GM12878 (cell line): Measurements from ENCODE around the gene TMC7. TPM values are rescaled to one million over a fixed set of nuclear protein-coding genes. Genes with fewer than 3 reads are reported as not detected.

ENCODE experiments used
- ATAC-seq: fragments of 200-7000 bp; cut with Tn5 transposase; 3 replicates; pipeline ENCODE4 v1.9.1; 2020; ENCODE audit warnings: mild to moderate bottlenecking, moderate library complexity
- BruUV-seq: library from RNA; stranded (reverse); fragments of 400-500 nt; replicated peaks from 2 replicates; lab custom pipeline; 2021; lab: Mats Ljungman, UMichigan
- CTCF ChIA-PET: fragments of 300-600 bp; sonication (Branson Sonifier 250); formaldehyde crosslinking; extraction: SDS; loops from one replicate; lab custom pipeline; 2021; ENCODE audit warnings: inconsistent platforms; lab: Yijun Ruan, JAX
- POLR2A ChIA-PET: fragments of 350-600 bp; formaldehyde crosslinking; extraction: SDS; loops from one replicate; lab custom pipeline; 2021; ENCODE audit warnings: inconsistent platforms; lab: Charles Lee
- RAD21 ChIA-PET: fragments of 300-600 bp; sonication (Branson Sonifier 250); formaldehyde crosslinking; loops from one replicate; lab custom pipeline; 2023; ENCODE audit warnings: antibody characterized with exemption; ENCODE audit not compliant: unreplicated experiment; lab: Charles Lee
- SMC1A ChIA-PET: fragments of 300-600 bp; sonication (Branson Sonifier 250); formaldehyde crosslinking; loops from one replicate; lab custom pipeline; 2023; ENCODE audit not compliant: unreplicated experiment, uncharacterized antibody; lab: Charles Lee
- DNase-seq: peaks from one replicate; pipeline ENCODE4 v3.0.0-alpha.2; 2011; ENCODE audit warnings: low read depth, low spot score
- FAIRE-seq: peaks from 3 replicates; lab custom pipeline; 2011; peaks lifted over from hg19 to GRCh38; lab: Jason Lieb, UNC
- H2AFZ ChIP-seq: 2 replicates; pipeline ENCODE4 v1.6.0; 2011; ENCODE audit warnings: low read depth, low read length, control low read depth; ENCODE audit not compliant: control insufficient read depth
- H3K27ac ChIP-seq: 2 replicates; pipeline ENCODE4 v1.5.1; 2011; ENCODE audit warnings: control low read depth; ENCODE audit not compliant: control insufficient read depth, insufficient read depth
- H3K27me3 ChIP-seq, 2 experiments: replicated peaks in 1 of 2; 2 replicates each; pipeline versions ENCODE4 v1.6.0 to v1.6.1; 2011; ENCODE audit warnings: low read length in 1 of 2; ENCODE audit not compliant: control insufficient read depth in 2 of 2, insufficient read depth in 2 of 2
- H3K36me3 ChIP-seq, 2 experiments: 2 replicates each; pipeline ENCODE4 v1.5.1; 2011; ENCODE audit warnings: low read length in 1 of 2; ENCODE audit not compliant: control insufficient read depth in 2 of 2, insufficient read depth in 2 of 2
- H3K4me1 ChIP-seq: 2 replicates; pipeline ENCODE4 v1.6.1; 2011; ENCODE audit warnings: mild to moderate bottlenecking, low read length, moderate library complexity, mixed read lengths; ENCODE audit not compliant: control insufficient read depth, insufficient read depth
- H3K4me2 ChIP-seq: 2 replicates; pipeline ENCODE4 v1.6.0; 2011; ENCODE audit warnings: control low read depth; ENCODE audit not compliant: control insufficient read depth, insufficient read depth
- H3K4me3 ChIP-seq: fragments of 200-600 bp; sonication (generic); 2 replicates; pipeline ENCODE4 v1.5.1; 2016
- H3K79me2 ChIP-seq: 2 replicates; pipeline ENCODE4 v1.6.0; 2011; ENCODE audit warnings: low read length; ENCODE audit not compliant: control insufficient read depth, insufficient read depth
- H3K9ac ChIP-seq: 2 replicates; pipeline ENCODE4 v1.8.0; 2011; ENCODE audit warnings: low read length, control low read depth, mixed read lengths; ENCODE audit not compliant: control insufficient read depth, insufficient read depth
- H3K9me3 ChIP-seq: replicated peaks from 3 replicates; pipeline ENCODE4 v1.5.1; 2011; ENCODE audit warnings: mild to moderate bottlenecking, low read length; ENCODE audit not compliant: control insufficient read depth, insufficient read depth
- H4K20me1 ChIP-seq: 2 replicates; pipeline ENCODE4 v1.6.0; 2011; ENCODE audit not compliant: control insufficient read depth, insufficient read depth
- ASH2L ChIP-seq: fragments of 300-600, 200-600 bp; sonication (generic); IDR thresholded peaks from 2 replicates; pipeline ENCODE4 v1.6.1; 2017; ENCODE audit warnings: low read depth, mild to moderate bottlenecking, borderline replicate concordance
- BHLHE40 ChIP-seq, 2 experiments: fragments of 450-650 bp in 1 of 2; IDR thresholded peaks; 2 replicates each; pipeline ENCODE4 v1.6.1; 2011 to 2017; ENCODE audit warnings: low read depth in 2 of 2, borderline replicate concordance in 1 of 2, improper control_type of control experiment in 1 of 2, low read length in 1 of 2, mild to moderate bottlenecking in 1 of 2
- CTCF ChIP-seq, 3 experiments: IDR thresholded peaks in 2 of 3; conservative IDR thresholded peaks in 1 of 3; 2 replicates each; pipeline ENCODE4 v1.5.1; 2011; ENCODE audit warnings: low read depth in 3 of 3, low read length in 3 of 3, mild to moderate bottlenecking in 3 of 3, control low read depth in 2 of 3, moderate library complexity in 2 of 3, inconsistent platforms in 1 of 3, mixed read lengths in 1 of 3; ENCODE audit not compliant: control insufficient read depth in 2 of 3, insufficient read depth in 1 of 3; ENCODE audit errors: extremely low read depth in 1 of 3
- EP300 ChIP-seq, 2 experiments: fragments of 150-350 bp in 1 of 2; IDR thresholded peaks; 2 replicates each; pipeline ENCODE4 v1.6.1; 2011 to 2012; ENCODE audit warnings: low read depth in 2 of 2, low read length in 2 of 2, borderline replicate concordance in 1 of 2, improper control_type of control experiment in 1 of 2, inconsistent platforms in 1 of 2; ENCODE audit not compliant: control insufficient read depth in 1 of 2
- NFXL1 ChIP-seq: fragments of 450-650 bp; IDR thresholded peaks from 2 replicates; pipeline ENCODE4 v1.6.1; 2017; ENCODE audit warnings: antibody characterized with exemption, mild to moderate bottlenecking, borderline replicate concordance
- NFYA ChIP-seq: IDR thresholded peaks from 2 replicates; pipeline ENCODE4 v1.6.1; 2011; ENCODE audit warnings: low read depth, mild to moderate bottlenecking, low read length, improper control_type of control experiment, borderline replicate concordance
- NR2F1 ChIP-seq: fragments of 450-650 bp; conservative IDR thresholded peaks from 2 replicates; pipeline ENCODE4 v1.6.1; 2017; ENCODE audit warnings: mild to moderate bottlenecking
- PAX5 ChIP-seq: IDR thresholded peaks from 2 replicates; pipeline ENCODE4 v1.6.1; 2011; ENCODE audit warnings: low read depth, low read length, borderline replicate concordance
- RBBP5 ChIP-seq: fragments of 200-600 bp; sonication (generic); conservative IDR thresholded peaks from 2 replicates; pipeline ENCODE4 v1.6.1; 2016
- RCOR1 ChIP-seq: conservative IDR thresholded peaks from 2 replicates; pipeline ENCODE4 v1.6.1; 2012; ENCODE audit warnings: low read depth, low read length, improper control_type of control experiment
- SUZ12 ChIP-seq: fragments of 200-600 bp; sonication (generic); IDR thresholded peaks from one replicate; pipeline ENCODE4 v1.6.1; 2018; ENCODE audit warnings: antibody characterized with exemption, mild to moderate bottlenecking; ENCODE audit not compliant: unreplicated experiment
- WRNIP1 ChIP-seq: IDR thresholded peaks from 2 replicates; pipeline ENCODE4 v1.6.1; 2011; ENCODE audit warnings: low read depth, low read length, improper control_type of control experiment, borderline replicate concordance
- YY1 ChIP-seq: IDR thresholded peaks from 2 replicates; pipeline ENCODE4 v1.6.1; 2011; ENCODE audit warnings: low read depth, mild to moderate bottlenecking, low read length
- ZNF622 ChIP-seq: fragments of 450-650 bp; IDR thresholded peaks from 2 replicates; pipeline ENCODE4 v1.6.1; 2017; ENCODE audit warnings: mild to moderate bottlenecking, inconsistent platforms
- WGBS: methylation state at CpG from one replicate; pipeline ENCODE4 v1.1.6; 2016; ENCODE audit warnings: low lambda C conversion rate; ENCODE audit not compliant: insufficient replicate concordance, insufficient coverage; ENCODE audit errors: missing lambda C conversion rate; 5-methylcytosine and 5-hydroxymethylcytosine counted together
- in situ Hi-C: fragments of 300-500 bp; cut with MboI; formaldehyde crosslinking; loops from 9 replicates; pipeline ENCODE4 v1.14.3; 2018; ENCODE audit warnings: mixed read lengths
- intact Hi-C: fragments of 100-400 bp; cut with micrococcal nuclease; formaldehyde crosslinking; loops from one replicate; pipeline ENCODE4 v1.14.2; 2022; ENCODE audit not compliant: unreplicated experiment
- polyA plus RNA-seq, 11 experiments: library from polyadenylated mRNA; depleted of rRNA in 4 of 11; unstranded in 6 of 11; stranded (reverse) in 5 of 11; fragments of >200 nt; fragmentation: Nextera tagmentation in 4 of 11; fragmentation: Illumina TruSeq in 1 of 11; extraction: Ambion mirVana in 4 of 11; extraction: Trizol in 1 of 11; gene quantifications; 1 replicate in 1 of 11; 2 replicates in 10 of 11; pipeline versions ENCODE4 v1.2.1 to v1.2.3, GENCODE V29; 2011 to 2016; ENCODE audit warnings: inconsistent platforms in 2 of 11, missing spikeins in 2 of 11, low read depth in 1 of 11
- total RNA-seq, 4 experiments: library from RNA; depleted of rRNA in 3 of 4; stranded (reverse); fragments of >200 nt in 3 of 4; fragmentation: Illumina TruSeq in 1 of 4; extraction: Trizol in 1 of 4; gene quantifications; 2 replicates each; pipeline versions ENCODE4 v1.2.1 to v1.2.3, GENCODE V29; 2013 to 2021
- TF ChIP-seq, protein P1 (sequence below): fragments of 450-650 bp; formaldehyde crosslinking; IDR thresholded peaks from 2 replicates; pipeline ENCODE4 v1.5.0; 2022; ENCODE audit warnings: mild to moderate bottlenecking, missing genetic modification characterization
- TF ChIP-seq, protein P2 (sequence below): fragments of 450-650 bp; IDR thresholded peaks from 2 replicates; pipeline ENCODE4 v1.6.1; 2018; ENCODE audit warnings: mild to moderate bottlenecking, low read depth, moderate library complexity; ENCODE audit not compliant: partially characterized antibody

The TMC7 gene
- total and polyA plus RNA-seq, 10 of the 15 experiments (the other 5 are each of a cell fraction or from before 2014, with no cell fraction given): 0.15 TPM; not detected in 9

GRCh38 chr16:19084879-19085278 lies 101.1 kb downstream of the TMC7 start:
- RAD21 ChIA-PET: interaction anchor here (1.1 to 4.1 kb wide), 3 partner anchors 26 to 94 kb away, joined by 3 to 35 read pairs (median 3); no protein-coding TSS in a partner anchor
- Histone ChIP-seq H3K4me3 (no peak overlapping the region), H3K27me3 (no peaks in the 10 kb centered on the region), H3K79me2 (no peaks in the 10 kb centered on the region), H3K9ac (no peak overlapping the region), H3K27ac (no peak overlapping the region), H3K9me3 (no peaks in the 10 kb centered on the region; the same call in 2 of the 3 replicates), H4K20me1 (no peaks in the 10 kb centered on the region), H3K4me2 (no peak overlapping the region), H3K36me3 (no peaks in the 10 kb centered on the region), H3K4me1 (peaks cover 3% of the 10 kb centered on the region; the same call in 1 of the 2 replicates), H2AFZ (no peak overlapping the region)
- 65% methylated on average over 5 of the region's 5 CpGs for WGBS
- CTCF ChIA-PET: interaction anchor here (0.7 to 5.6 kb wide), 15 partner anchors 10 to 419 kb away, joined by 3 to 80 read pairs (median 6); no protein-coding TSS in a partner anchor
- ATAC-seq (no peak), DNase-seq (no peak), FAIRE-seq (no peak)
- BruUV-seq: no TSS peak
- POLR2A ChIA-PET: no interaction called here
- intact Hi-C loops: loop anchor here (5.0 kb wide), 1 partner anchor 42 kb away; no protein-coding TSS in a partner anchor
- SMC1A ChIA-PET: interaction anchor here (0.6 to 4.2 kb wide), 13 partner anchors 24 to 421 kb away, joined by 3 to 59 read pairs (median 6); no protein-coding TSS in a partner anchor
- in situ Hi-C loops: loop anchor here (5.0 kb wide), 1 partner anchor 292 kb away; no protein-coding TSS in a partner anchor
- no peak for TF ChIP-seq PAX5
- TF ChIP-seq, protein P1, sequence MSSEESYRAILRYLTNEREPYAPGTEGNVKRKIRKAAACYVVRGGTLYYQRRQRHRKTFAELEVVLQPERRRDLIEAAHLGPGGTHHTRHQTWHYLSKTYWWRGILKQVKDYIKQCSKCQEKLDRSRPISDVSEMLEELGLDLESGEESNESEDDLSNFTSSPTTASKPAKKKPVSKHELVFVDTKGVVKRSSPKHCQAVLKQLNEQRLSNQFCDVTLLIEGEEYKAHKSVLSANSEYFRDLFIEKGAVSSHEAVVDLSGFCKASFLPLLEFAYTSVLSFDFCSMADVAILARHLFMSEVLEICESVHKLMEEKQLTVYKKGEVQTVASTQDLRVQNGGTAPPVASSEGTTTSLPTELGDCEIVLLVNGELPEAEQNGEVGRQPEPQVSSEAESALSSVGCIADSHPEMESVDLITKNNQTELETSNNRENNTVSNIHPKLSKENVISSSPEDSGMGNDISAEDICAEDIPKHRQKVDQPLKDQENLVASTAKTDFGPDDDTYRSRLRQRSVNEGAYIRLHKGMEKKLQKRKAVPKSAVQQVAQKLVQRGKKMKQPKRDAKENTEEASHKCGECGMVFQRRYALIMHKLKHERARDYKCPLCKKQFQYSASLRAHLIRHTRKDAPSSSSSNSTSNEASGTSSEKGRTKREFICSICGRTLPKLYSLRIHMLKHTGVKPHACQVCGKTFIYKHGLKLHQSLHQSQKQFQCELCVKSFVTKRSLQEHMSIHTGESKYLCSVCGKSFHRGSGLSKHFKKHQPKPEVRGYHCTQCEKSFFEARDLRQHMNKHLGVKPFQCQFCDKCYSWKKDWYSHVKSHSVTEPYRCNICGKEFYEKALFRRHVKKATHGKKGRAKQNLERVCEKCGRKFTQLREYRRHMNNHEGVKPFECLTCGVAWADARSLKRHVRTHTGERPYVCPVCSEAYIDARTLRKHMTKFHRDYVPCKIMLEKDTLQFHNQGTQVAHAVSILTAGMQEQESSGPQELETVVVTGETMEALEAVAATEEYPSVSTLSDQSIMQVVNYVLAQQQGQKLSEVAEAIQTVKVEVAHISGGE (CRISPR knock-in tag): no peak
- no peak for TF ChIP-seq RCOR1
- no peak for TF ChIP-seq RBBP5
- TF ChIP-seq WRNIP1: no peak
- TF ChIP-seq EP300 (IDR thresholded peaks at IDR 0.05; ENCODE audit: borderline replicate concordance in 1 of 2, control insufficient read depth in 1 of 2, low read depth in 2 of 2, low read length in 2 of 2): no peak
- TF ChIP-seq ASH2L: no peak
- TF ChIP-seq BHLHE40 (IDR thresholded peaks at IDR 0.05; ENCODE audit: borderline replicate concordance in 1 of 2, low read depth in 2 of 2, low read length in 1 of 2): no peak
- no peak for TF ChIP-seq SUZ12
- no peak for TF ChIP-seq CTCF (IDR thresholded peaks at IDR 0.05 in 2 of 3, conservative IDR thresholded peaks at IDR 0.05 in 1 of 3; ENCODE audit: control insufficient read depth in 2 of 3, extremely low read depth in 1 of 3, insufficient read depth in 1 of 3, low read depth in 3 of 3, low read length in 3 of 3)
- TF ChIP-seq NFXL1: no peak
- no peak for TF ChIP-seq NFYA
- no peak for TF ChIP-seq ZNF622
- TF ChIP-seq YY1: no peak
- no peak for TF ChIP-seq NR2F1
- TF ChIP-seq, protein P2, sequence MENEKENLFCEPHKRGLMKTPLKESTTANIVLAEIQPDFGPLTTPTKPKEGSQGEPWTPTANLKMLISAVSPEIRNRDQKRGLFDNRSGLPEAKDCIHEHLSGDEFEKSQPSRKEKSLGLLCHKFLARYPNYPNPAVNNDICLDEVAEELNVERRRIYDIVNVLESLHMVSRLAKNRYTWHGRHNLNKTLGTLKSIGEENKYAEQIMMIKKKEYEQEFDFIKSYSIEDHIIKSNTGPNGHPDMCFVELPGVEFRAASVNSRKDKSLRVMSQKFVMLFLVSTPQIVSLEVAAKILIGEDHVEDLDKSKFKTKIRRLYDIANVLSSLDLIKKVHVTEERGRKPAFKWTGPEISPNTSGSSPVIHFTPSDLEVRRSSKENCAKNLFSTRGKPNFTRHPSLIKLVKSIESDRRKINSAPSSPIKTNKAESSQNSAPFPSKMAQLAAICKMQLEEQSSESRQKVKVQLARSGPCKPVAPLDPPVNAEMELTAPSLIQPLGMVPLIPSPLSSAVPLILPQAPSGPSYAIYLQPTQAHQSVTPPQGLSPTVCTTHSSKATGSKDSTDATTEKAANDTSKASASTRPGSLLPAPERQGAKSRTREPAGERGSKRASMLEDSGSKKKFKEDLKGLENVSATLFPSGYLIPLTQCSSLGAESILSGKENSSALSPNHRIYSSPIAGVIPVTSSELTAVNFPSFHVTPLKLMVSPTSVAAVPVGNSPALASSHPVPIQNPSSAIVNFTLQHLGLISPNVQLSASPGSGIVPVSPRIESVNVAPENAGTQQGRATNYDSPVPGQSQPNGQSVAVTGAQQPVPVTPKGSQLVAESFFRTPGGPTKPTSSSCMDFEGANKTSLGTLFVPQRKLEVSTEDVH: no peak
